Activated T-cell treated with anti-CD3 and anti-CD28 coated beads, Interleukin-2, amount 50 U/mL, for 1 hour (primary cell): ENCODE results near the gene LSM14B.
"Not testable (repeated sequence)": the region's sequence is repeated elsewhere in the genome, so short reads cannot be mapped to it uniquely, and the experiment has no call there.

Experiments
- DNase-seq: peaks from one replicate; pipeline ENCODE4 v3.0.0-alpha.2; 2020

The LSM14B gene

DNA sequence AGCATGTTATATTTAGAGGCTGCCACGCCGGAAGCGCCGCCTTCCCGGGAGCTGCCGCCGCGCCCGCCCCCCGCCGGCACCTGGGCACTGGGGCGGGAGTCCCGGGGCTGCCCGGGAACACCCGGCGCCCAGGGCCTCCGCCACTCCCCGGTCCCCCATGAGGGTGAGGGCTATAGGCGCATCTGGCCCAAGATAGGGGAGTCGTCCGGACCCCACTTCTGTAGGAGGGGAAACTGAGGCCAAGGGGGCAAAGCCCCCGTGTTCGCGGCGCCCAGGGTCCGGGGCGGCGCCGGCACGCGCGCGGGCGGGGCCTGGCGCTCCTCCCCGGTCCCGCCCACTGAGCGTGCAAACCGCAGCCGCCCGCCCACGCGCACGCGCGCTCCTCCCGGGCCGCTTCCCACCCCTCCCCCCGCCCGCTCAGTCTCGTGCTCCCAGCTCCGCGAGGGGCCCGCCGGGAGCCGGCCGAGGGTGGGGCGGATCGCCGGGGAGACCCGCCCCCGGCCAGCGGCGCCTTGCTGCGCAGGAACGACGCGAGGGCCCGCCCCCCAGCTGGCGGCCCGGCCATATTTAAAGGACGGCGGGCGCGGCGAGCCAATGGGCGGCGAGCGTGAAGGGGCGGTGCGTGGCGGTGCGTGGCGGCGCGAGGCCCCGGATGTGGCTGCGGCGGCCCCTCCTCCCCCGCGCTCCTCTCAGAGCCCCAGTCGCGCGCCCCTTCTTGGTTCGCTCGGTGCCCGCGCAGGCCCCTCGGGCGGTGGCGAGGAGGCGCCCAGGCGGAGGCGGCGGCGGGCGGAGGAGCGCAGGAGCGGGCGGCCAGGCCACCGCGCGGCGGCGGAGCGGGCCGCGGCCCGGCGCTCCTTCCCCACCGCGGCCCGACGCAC lies at the start of gene LSM14B:
LSM14B (plus strand) TSS at position 700 of the 878 bp plus-strand sequence. CDS start 192 bp downstream, outside the sequence.
- peak; percentile 97 for DNase-seq

DNA sequence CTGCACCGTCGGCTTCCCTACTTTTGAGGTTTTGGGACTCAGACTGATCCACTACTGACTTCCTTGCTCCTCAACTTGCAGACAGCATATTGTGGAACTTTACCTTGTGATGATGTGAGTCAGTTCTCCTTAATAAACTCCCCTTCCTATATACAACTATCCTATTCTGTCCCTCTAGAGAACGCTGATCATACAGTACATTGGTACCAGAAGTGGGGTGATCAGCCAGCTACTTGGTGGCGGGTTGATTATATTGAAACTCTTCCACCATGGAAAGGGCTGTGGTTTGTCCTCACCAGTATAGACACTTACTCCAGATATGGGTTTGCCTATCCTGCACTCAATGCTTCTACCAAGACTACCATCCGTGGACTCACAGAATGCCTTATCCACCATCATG lies 49.0 kb upstream of the LSM14B start:
- DNase-seq: no peak

DNA sequence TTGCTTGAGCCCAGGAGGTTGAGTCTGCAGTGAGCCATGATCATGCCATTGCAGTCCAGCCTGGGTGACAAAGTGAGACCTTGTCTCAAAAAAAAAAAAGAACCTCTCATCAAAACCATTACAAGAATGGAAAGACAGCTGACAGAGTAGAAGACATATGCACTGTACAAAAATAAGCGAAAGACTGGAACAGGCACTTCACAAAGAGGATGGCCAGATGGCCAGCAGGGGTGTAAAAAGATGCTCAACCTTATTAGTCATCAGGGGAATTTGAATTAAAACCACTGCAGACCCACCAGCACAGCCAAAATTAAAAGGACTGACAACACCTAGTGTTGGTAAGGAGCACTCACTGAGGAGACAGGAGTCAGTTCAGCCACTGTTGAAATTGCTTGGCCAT lies 43.1 kb upstream of the LSM14B start:
- DNase-seq: no peak

DNA sequence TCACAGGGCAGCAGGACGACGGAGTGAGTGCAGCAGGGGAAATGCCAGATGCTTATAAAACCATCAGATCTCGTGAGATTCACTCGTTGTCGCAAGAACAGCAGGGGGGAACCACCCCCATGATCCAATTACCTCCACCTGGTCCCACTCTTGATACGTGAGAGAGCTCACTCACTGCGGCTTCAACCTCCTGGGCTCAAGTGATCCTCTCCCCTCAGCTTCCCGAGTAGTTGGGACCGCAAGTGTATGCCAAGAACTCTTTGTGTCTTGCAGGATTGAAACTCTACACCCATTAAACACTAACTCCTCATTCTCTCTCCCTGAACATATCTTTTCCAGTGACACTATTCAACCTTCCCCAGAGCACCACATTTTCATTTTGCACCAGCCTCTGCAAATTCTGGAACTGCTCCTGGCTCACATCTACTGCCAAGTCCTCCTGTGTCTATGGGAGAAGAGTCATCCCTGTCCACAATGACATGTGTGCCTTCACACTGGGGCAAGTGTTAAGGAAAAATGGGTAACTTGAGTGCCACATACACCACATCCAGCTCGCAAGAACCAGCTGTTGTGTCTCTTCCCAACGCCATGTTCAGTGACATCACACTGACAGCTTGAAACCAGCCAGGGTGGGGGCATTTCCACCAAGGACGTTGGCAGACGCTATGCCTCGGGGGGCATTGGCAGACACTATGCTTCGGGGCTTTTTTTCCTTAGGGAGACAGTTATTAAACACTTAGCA lies 41.9 kb upstream of the LSM14B start:
- DNase-seq: no peak

- DNase-seq: no peak
Observed at GRCh38 chr20:62083312-62083711, 39.0 kb upstream of the LSM14B start.

GRCh38 chr20:62084224-62084623 lies 38.1 kb upstream of the LSM14B start:
- DNase-seq: not testable (repeated sequence)

GRCh38 chr20:62085206-62085605 lies 37.1 kb upstream of the LSM14B start:
- DNase-seq: no peak

GRCh38 chr20:62087227-62087626 lies 35.0 kb upstream of the LSM14B start:
- no peak for DNase-seq

GRCh38 chr20:62087632-62088031 lies 34.6 kb upstream of the LSM14B start:
- no peak for DNase-seq

- DNase-seq: no peak
Observed at GRCh38 chr20:62088258-62089127, 33.8 kb upstream of the LSM14B start.

DNA sequence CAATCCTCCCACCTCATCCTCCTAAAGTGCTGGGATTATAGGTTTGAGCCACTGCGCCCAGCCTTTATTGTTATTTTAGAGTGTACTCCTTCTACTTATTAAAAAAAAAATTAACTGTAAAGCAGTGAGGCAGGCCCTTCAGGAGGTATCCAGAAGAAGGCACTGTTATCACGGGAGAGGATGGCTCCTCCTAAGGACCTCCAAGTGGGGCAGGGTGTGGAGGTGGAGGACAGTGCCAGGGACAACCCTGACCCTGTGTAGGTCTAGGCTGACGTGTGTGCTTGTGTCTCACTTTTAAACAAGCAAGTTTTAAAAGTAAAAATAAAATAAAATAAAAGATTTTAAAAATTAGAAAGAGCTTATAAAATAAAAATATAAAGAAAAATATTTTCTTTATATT lies 32.9 kb upstream of the LSM14B start:
- DNase-seq: no peak

GRCh38 chr20:62096421-62097380 lies 25.6 kb upstream of the LSM14B start:
- DNase-seq: no peak

- no peak for DNase-seq
Observed at GRCh38 chr20:62097881-62098407, 24.3 kb upstream of the LSM14B start.

- DNase-seq: no peak
Observed at GRCh38 chr20:62101078-62101477, 21.2 kb upstream of the LSM14B start.

GRCh38 chr20:62103508-62104233 lies 18.6 kb upstream of the LSM14B start:
- DNase-seq: no peak

DNA sequence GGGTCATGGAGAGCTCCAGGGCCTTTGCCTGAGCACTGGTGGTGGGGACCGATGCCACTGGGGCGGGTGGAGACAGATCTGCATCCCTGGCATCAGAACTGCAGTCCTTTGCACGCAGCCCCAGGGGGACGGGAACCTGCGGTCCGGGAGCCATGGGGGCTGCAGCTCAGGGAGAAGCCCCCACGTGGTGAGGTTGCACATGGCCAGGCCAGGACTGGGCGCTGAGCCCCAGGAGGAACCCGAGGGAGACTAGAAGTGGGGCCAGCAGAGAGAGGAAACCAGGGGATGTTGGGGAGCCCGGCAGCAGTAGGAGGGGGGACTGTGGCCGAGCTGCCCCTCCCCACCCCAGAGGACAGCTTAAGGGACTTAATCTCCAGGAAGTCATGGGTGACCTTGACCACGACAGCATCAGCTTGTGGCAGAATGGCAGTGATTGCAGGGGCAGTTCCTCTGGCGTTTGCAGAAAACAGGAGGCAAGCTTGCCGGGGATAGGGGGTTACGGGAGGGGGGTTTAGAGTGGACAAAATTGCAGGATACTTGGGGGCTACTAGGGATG lies 18.0 kb upstream of the LSM14B start:
- DNase-seq: no peak

DNA sequence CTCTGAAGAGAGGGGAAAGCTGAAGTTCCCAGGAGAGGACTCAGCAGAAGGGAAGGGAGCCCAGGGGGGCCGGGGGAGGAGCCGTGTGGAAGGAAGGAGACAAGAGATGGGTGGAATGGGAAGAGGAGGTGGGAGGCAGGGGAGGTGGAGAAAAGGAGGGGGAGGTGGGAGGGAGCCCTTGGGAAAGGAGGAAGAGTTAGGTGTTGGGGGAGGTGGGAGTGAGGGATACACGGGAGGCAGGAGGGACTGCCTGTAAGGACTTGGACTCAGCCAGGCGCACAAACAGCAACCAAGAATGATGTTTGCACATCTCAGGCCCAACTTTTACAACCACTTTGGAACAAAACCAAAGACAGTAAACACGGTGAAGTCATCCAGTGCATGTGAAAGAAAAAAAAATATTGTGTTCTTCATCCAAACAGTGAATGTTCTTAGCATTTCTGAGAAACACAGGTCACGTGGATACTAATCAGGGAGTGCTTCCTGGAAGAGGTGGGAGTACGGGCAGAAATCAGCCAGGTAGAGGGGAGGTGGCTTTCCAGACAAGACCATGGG lies 17.4 kb upstream of the LSM14B start:
- no peak for DNase-seq

DNA sequence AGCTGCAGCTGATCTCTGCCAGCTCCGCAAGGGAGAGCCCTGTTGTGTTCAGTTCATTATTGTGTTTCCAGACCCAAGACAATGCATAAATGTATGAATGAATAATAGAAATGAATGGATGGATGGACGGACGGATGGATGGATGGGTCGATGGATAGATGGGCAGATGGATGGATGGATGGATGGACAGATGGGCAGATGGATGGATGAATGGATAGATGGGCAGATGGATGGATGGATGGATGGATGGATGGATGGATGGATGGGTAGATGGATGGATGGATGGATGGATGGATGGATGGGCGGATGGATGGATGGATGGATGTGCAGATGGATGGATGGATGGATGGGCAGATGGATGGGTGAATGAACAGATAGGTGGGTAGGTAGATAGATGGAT lies 16.7 kb upstream of the LSM14B start:
- no peak for DNase-seq

- DNase-seq: no peak
Observed at GRCh38 chr20:62111148-62111547, 11.1 kb upstream of the LSM14B start.

- no peak for DNase-seq
Observed at GRCh38 chr20:62112368-62112767, 9.9 kb upstream of the LSM14B start.
